ENCODE results near the gene LGR5.

GRCh38 chr12:71477609-71478008 lies 38.0 kb downstream of the LGR5 start:
- TF ChIP-seq CTCF (IDR thresholded peaks at IDR 0.05; ENCODE audit: control extremely low read depth in 1 of 3, insufficient read depth in 1 of 3, low read depth in 1 of 3, low read length in 3 of 3) (no peak), EZH2 (IDR thresholded peaks at IDR 0.05; ENCODE audit: low read depth, low read length, severe bottlenecking) (no peak), BACH1 (IDR thresholded peaks at IDR 0.05; ENCODE audit: low read length) (no peak), CBX5 (IDR thresholded peaks at IDR 0.05; ENCODE audit: low read depth, low read length) (no peak), MAFK (IDR thresholded peaks at IDR 0.05; ENCODE audit: low read depth, low read length) (no peak), JUND (IDR thresholded peaks at IDR 0.05; ENCODE audit: low read length) (no peak), GABPA (IDR thresholded peaks at IDR 0.05; ENCODE audit: borderline replicate concordance, insufficient read depth, low read length) (no peak), POLR2A (IDR thresholded peaks at IDR 0.05; ENCODE audit: control extremely low read depth in 1 of 2, low read depth in 2 of 2, low read length in 2 of 2) (no peak)
